Stimulated activated naive CD8-positive, alpha-beta T cell treated with anti-CD3 and anti-CD28 coated beads, Interleukin-15, amount 100 ng/mL, for 72 hours (primary cell): ENCODE data around the gene WDFY1.
A peak's percentile ranks its signal among the peaks of the same experiment; 100 is the strongest.

Experiments
- ATAC-seq: fragments of 150-1000 bp; cut with Tn5 transposase; 2 replicates; pipeline ENCODE4 v1.10.0; 2021; ENCODE audit warnings: mild to moderate bottlenecking, moderate library complexity
- DNase-seq, 2 donors: peaks; one replicate each; pipeline ENCODE4 v3.0.0; 2021 to 2022
- H3K27ac Mint-ChIP-seq, 2 donors: one replicate each; pipeline ENCODE4 v1.8.0; 2022; ENCODE audit warnings: mild to moderate bottlenecking in 2 of 2, mixed read lengths in 2 of 2, moderate library complexity in 2 of 2
- H3K27me3 Mint-ChIP-seq: one replicate; pipeline ENCODE4 v1.8.0; 2022; ENCODE audit warnings: mixed read lengths
- H3K4me1 Mint-ChIP-seq: one replicate; pipeline ENCODE4 v1.8.0; 2022; ENCODE audit warnings: mild to moderate bottlenecking, mixed read lengths
- H3K4me3 Mint-ChIP-seq, 2 donors: one replicate each; pipeline ENCODE4 v1.8.0; 2022; ENCODE audit warnings: mild to moderate bottlenecking in 2 of 2, mixed read lengths in 2 of 2, moderate library complexity in 1 of 2
- H3K9me3 Mint-ChIP-seq, 2 donors: one replicate each; pipeline ENCODE4 v1.8.0; 2022; ENCODE audit warnings: mixed read lengths in 2 of 2

Gene WDFY1

DNA sequence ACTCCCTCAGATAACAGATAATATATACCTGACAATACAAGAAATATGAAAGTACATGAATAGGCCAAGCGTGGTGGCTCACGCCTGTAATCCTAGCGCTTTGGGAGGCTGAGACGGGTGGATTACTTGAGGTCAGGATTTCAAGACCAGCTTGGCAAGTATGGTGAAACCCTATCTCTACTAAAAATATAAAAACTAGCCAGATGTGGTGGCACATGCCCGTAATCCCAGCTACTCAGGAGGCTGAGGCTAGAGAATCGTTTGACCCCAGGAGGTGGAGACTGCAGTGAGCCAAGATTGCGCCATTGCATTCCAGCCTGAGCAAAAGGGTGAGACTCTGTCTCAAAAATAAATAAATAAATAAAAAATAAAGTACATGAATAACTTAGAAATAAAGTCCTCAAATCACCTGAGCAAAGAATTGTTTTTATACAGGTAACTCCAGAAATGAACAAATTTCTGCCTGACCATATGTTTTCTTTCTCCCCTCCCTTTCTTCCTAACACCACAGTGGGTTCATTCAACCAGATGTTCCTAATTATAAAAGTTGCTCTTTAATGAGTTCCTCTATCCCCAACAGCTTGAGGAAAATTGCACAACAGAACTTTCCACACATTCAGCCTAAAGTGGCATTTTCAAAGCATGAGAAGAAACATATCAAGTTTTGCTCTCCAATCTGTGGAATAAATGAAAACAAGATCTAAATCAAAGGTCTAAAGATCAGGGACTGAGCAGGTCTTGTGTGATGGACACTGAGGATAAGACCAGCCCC, 74.1 kb downstream of the WDFY1 start:
- Mint-ChIP-seq H3K4me3 (no peak overlapping the region), H3K27me3 (no peaks in the 10 kb centered on the region), H3K4me1 (peaks cover 7% of the 10 kb centered on the region), H3K27ac (no peak overlapping the region), H3K9me3 (no peaks in the 10 kb centered on the region)
- no peak for ATAC-seq
- DNase-seq, result no peak

DNA sequence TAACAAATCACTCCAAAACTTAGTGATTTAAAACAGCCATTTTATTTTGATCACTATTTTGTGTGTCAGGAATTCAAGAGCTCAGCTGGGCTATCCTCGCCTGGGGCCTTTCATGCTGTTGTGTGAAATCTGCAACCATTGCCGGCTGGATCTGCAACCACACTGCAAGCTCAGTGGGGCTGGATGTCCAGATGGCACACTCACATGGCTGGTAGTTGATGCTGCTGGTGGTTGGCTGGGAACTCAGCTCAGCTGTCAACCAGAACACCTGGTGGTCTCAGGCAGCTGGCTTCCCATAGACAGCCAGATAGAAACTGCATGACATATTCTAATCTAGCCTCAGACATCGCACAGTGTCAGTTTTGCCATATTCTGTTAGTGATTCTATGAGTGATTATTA, 77.1 kb downstream of the WDFY1 start:
- no peak overlapping the region for H3K4me3 Mint-ChIP-seq
- H3K27me3 Mint-ChIP-seq, result no peaks in the 10 kb centered on the region
- H3K9me3 Mint-ChIP-seq, result no peaks in the 10 kb centered on the region
- ATAC-seq, result no peak
- peaks cover 24% of the 10 kb centered on the region for H3K4me1 Mint-ChIP-seq
- DNase-seq, result no peak
- H3K27ac Mint-ChIP-seq, result no peak overlapping the region

DNA sequence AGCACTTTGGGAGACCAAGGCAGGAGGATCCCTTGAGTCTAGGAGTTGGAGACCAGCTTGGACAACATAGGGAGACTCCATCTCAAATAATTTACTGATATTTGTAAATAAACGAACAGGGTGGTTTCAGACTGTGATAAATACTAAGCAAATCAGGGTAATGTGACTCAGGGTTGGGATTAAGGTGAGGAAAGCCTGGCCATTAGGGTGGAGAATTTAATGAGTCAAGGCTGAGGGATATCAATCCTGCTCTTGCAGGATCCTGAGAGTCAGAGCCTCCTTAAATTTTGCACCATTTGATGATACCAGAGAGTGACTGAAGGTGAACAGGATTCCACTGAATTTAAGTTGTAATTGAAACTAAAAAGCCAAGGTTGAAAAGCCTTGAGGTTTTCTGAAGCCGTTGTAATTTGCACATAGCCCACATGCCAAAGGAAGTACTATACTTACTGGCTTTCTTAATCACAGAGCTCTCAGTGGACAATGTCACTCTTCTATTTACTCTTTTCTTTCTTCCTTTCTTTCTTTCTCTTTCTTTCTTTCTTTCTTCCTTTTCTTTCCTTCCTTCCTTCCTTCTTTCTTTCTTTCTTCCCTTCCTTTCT, 79.1 kb downstream of the WDFY1 start:
- Mint-ChIP-seq H3K4me3 (no peak overlapping the region), H3K4me1 (peaks cover 24% of the 10 kb centered on the region), H3K9me3 (no peaks in the 10 kb centered on the region), H3K27ac (peak overlapping the region in 1 of 2 donors; percentile 82), H3K27me3 (no peaks in the 10 kb centered on the region)
- DNase-seq, result no peak
- ATAC-seq, result peak; percentile 68

DNA sequence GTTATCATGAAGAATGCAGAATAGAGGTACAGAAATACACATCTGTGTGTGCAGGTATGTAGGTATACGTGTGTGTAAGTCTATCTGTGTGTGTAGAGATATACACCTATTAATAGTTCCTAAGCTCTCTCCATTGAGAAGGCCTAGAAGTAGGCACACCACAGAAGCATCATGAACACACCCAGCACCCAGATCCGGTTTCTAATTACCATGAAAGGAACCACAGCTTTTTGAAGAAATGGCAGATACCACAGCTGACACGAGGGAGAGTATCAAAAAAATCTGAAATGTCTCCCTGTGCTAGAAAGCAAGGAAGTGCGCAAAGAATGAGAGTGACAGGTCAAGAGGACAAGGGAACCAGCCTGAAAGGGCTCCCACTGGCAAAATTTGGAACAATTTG, 80.0 kb downstream of the WDFY1 start:
- H3K9me3 Mint-ChIP-seq, result no peaks in the 10 kb centered on the region
- ATAC-seq (peak; percentile 58), DNase-seq (no peak)
- no peak overlapping the region for H3K4me3 Mint-ChIP-seq
- H3K27me3 Mint-ChIP-seq, result no peaks in the 10 kb centered on the region
- H3K27ac Mint-ChIP-seq, result no peak overlapping the region
- peaks cover 24% of the 10 kb centered on the region for H3K4me1 Mint-ChIP-seq

DNA sequence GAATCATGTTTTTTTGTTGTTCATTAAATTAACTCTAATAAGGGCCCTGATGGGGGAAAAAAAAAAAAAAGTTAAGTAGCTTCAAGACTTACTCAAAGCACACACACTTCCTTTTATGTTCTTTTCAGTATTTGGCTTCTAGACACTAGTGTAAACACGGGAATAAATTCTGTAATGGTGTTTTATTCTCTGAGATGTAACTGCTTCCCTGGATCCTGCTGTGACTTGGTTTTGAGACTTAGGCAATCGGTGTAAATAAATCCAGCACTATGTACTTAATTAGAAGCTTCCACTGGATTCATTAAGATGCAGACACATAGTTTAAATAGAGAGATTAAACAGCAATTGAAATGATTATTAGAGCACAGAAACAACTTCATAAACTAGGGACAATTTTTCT, 81.6 kb downstream of the WDFY1 start:
- no peak overlapping the region for H3K4me3 Mint-ChIP-seq
- no peak for DNase-seq
- no peak overlapping the region for H3K27ac Mint-ChIP-seq
- no peaks in the 10 kb centered on the region for H3K9me3 Mint-ChIP-seq
- H3K4me1 Mint-ChIP-seq, result peaks cover 24% of the 10 kb centered on the region
- ATAC-seq, result no peak
- no peaks in the 10 kb centered on the region for H3K27me3 Mint-ChIP-seq

GRCh38 chr2:223860809-223861738, 84.1 kb downstream of the WDFY1 start:
- H3K27ac Mint-ChIP-seq, result no peak overlapping the region
- DNase-seq, result no peak
- no peak for ATAC-seq
- H3K9me3 Mint-ChIP-seq, result no peaks in the 10 kb centered on the region
- no peak overlapping the region for H3K4me3 Mint-ChIP-seq
- H3K4me1 Mint-ChIP-seq, result peaks cover 17% of the 10 kb centered on the region
- no peaks in the 10 kb centered on the region for H3K27me3 Mint-ChIP-seq

GRCh38 chr2:223859070-223859469, 86.1 kb downstream of the WDFY1 start:
- H3K4me3 Mint-ChIP-seq, result no peak overlapping the region
- no peak overlapping the region for H3K27ac Mint-ChIP-seq
- H3K9me3 Mint-ChIP-seq, result no peaks in the 10 kb centered on the region
- DNase-seq (no peak), ATAC-seq (no peak)
- no peaks in the 10 kb centered on the region for H3K4me1 Mint-ChIP-seq
- no peaks in the 10 kb centered on the region for H3K27me3 Mint-ChIP-seq

DNA sequence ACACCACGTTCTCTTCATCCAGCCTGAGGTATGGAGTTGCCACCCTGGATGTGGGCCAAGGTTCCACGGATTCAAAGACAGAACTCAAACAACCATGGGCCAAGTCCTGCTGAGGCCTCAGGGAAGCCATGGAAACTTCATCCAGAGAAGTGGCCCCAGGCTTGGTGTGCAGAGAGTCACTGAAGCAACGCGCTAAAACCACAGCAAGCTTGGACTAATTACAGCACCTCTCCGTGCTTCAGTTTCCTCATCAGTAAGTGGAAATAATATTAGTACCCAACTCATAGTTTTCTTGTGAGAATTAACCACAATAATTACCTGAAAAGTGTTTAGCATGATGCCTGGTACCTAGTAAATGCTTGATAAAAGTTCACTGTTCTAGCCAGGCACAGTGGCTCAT, 88.6 kb downstream of the WDFY1 start:
- Mint-ChIP-seq H3K27ac (no peak overlapping the region), H3K27me3 (no peaks in the 10 kb centered on the region), H3K9me3 (no peaks in the 10 kb centered on the region), H3K4me1 (no peaks in the 10 kb centered on the region), H3K4me3 (no peak overlapping the region)
- no peak for ATAC-seq
- DNase-seq, result no peak

DNA sequence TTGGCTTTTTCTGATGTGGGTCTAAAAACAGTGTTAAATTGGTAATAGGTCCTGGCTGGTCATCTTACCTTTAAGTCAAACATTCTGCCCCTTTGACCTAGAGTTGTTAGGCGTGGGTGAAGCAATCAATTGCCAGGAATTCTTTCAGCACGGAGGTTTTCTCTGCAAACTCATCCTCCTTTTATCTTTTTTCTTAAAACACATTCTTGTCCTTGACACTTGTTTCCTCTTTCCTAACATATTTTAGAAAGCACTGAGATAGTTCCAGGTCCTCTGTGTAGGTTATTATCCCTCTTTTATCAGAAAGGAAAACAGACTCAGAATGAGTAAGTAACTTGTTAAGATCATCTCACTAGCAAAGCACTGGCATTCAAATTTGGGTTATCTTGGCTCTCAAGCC, 89.1 kb downstream of the WDFY1 start:
- H3K27ac Mint-ChIP-seq, result no peak overlapping the region
- DNase-seq, result no peak
- peaks cover 6% of the 10 kb centered on the region for H3K4me1 Mint-ChIP-seq
- H3K27me3 Mint-ChIP-seq, result no peaks in the 10 kb centered on the region
- ATAC-seq, result no peak
- peaks cover 0 to 4% of the 10 kb centered on the region in 2 donors for H3K9me3 Mint-ChIP-seq
- H3K4me3 Mint-ChIP-seq, result no peak overlapping the region

- no peak overlapping the region for H3K4me3 Mint-ChIP-seq
- peaks cover 3 to 6% of the 10 kb centered on the region in 2 donors for H3K9me3 Mint-ChIP-seq
- ATAC-seq (no peak), DNase-seq (no peak)
- peaks cover 6% of the 10 kb centered on the region for H3K4me1 Mint-ChIP-seq
- H3K27me3 Mint-ChIP-seq, result no peaks in the 10 kb centered on the region
- H3K27ac Mint-ChIP-seq, result no peak overlapping the region
Observed at GRCh38 chr2:223855426-223855825, 89.7 kb downstream of the WDFY1 start.

- ATAC-seq, result no peak
- DNase-seq, result no peak
- no peak overlapping the region for H3K27ac Mint-ChIP-seq
- peaks cover 9 to 10% of the 10 kb centered on the region in 2 donors for H3K9me3 Mint-ChIP-seq
- H3K27me3 Mint-ChIP-seq, result no peaks in the 10 kb centered on the region
- peaks cover 6% of the 10 kb centered on the region for H3K4me1 Mint-ChIP-seq
- H3K4me3 Mint-ChIP-seq, result no peak overlapping the region
Observed at GRCh38 chr2:223854741-223855140, 90.4 kb downstream of the WDFY1 start.

GRCh38 chr2:223853425-223853837, 91.7 kb downstream of the WDFY1 start:
- no peaks in the 10 kb centered on the region for H3K27me3 Mint-ChIP-seq
- peak; percentile 9 for ATAC-seq
- H3K4me1 Mint-ChIP-seq, result peaks cover 6% of the 10 kb centered on the region
- DNase-seq, result no peak
- H3K4me3 Mint-ChIP-seq, result no peak overlapping the region
- H3K9me3 Mint-ChIP-seq, result peaks cover 18 to 22% of the 10 kb centered on the region in 2 donors
- H3K27ac Mint-ChIP-seq, result no peak overlapping the region

GRCh38 chr2:223852281-223852795, 92.8 kb downstream of the WDFY1 start:
- H3K9me3 Mint-ChIP-seq, result peaks cover 18 to 22% of the 10 kb centered on the region in 2 donors
- ATAC-seq (no peak), DNase-seq (no peak)
- peaks cover 6% of the 10 kb centered on the region for H3K4me1 Mint-ChIP-seq
- no peak overlapping the region for H3K27ac Mint-ChIP-seq
- H3K4me3 Mint-ChIP-seq, result no peak overlapping the region
- no peaks in the 10 kb centered on the region for H3K27me3 Mint-ChIP-seq

GRCh38 chr2:223847410-223847809, 97.7 kb downstream of the WDFY1 start:
- Mint-ChIP-seq H3K27me3 (no peaks in the 10 kb centered on the region), H3K9me3 (peaks cover 18 to 22% of the 10 kb centered on the region in 2 donors), H3K4me1 (peaks cover 6% of the 10 kb centered on the region), H3K4me3 (no peak overlapping the region), H3K27ac (no peak overlapping the region)
- ATAC-seq (no peak), DNase-seq (no peak)

- Mint-ChIP-seq H3K9me3 (peaks cover 18 to 22% of the 10 kb centered on the region in 2 donors), H3K27ac (no peak overlapping the region), H3K4me3 (no peak overlapping the region), H3K27me3 (no peaks in the 10 kb centered on the region), H3K4me1 (peaks cover 6% of the 10 kb centered on the region)
- no peak for DNase-seq
- ATAC-seq, result no peak
Observed at GRCh38 chr2:223846515-223846914, 98.6 kb downstream of the WDFY1 start.
